ENCODE measurements around the gene DUSP14.

- TF ChIP-seq REST (IDR thresholded peaks at IDR 0.05; ENCODE audit: insufficient read depth in 1 of 2, low read depth in 2 of 2, low read length in 2 of 2), result no peak
- no peak for TF ChIP-seq TAF1 (IDR thresholded peaks at IDR 0.05; ENCODE audit: borderline replicate concordance, insufficient read depth, low read length)
- TF ChIP-seq POLR2AphosphoS5 (IDR thresholded peaks at IDR 0.05; ENCODE audit: low read depth, low read length), result no peak
Measured at GRCh38 chr17:37475731-37476420, 13.8 kb upstream of the DUSP14 start.

All from PFSK-1 (cell line).